DMS 273 treated with DMSO at 0.1 percent for 48 hours (cell line): ENCODE results near the gene GMPPB.
"Not testable (repeated sequence)": the region's sequence is repeated elsewhere in the genome, so short reads cannot be mapped to it uniquely, and the experiment has no call there.

Experiments used
- DNase-seq: peaks from one replicate; lab custom pipeline; 2025; lab: John Stamatoyannopoulos, UW

GMPPB gene

GRCh38 chr3:49723628-49724551 lies at the start of gene GMPPB:
GMPPB (minus strand) TSS chr3:49723951; CDS start chr3:49723726, 225 bp downstream.
- DNase-seq: peak; percentile 79

- DNase-seq: no peak
Measured at GRCh38 chr3:49772703-49773102, 49.0 kb upstream of the GMPPB start.

- DNase-seq: no peak
Measured at GRCh38 chr3:49771340-49771938, 47.7 kb upstream of the GMPPB start.

- DNase-seq: no peak
Measured at GRCh38 chr3:49769926-49770325, 46.2 kb upstream of the GMPPB start.

- no peak for DNase-seq
Measured at GRCh38 chr3:49769286-49769915, 45.6 kb upstream of the GMPPB start.

- DNase-seq: no peak
Measured at GRCh38 chr3:49763981-49764380, 40.2 kb upstream of the GMPPB start.

- DNase-seq: no peak
Measured at GRCh38 chr3:49761661-49762060, 37.9 kb upstream of the GMPPB start.

- no peak for DNase-seq
Measured at GRCh38 chr3:49759226-49759625, 35.5 kb upstream of the GMPPB start.

GRCh38 chr3:49757197-49757596 lies 33.4 kb upstream of the GMPPB start:
- DNase-seq: no peak

- no peak for DNase-seq
Measured at GRCh38 chr3:49756036-49756435, 32.3 kb upstream of the GMPPB start.

- no peak for DNase-seq
Measured at GRCh38 chr3:49754536-49754935, 30.8 kb upstream of the GMPPB start.

- DNase-seq: no peak
Measured at GRCh38 chr3:49751501-49751900, 27.8 kb upstream of the GMPPB start.

GRCh38 chr3:49750056-49750455 lies 26.3 kb upstream of the GMPPB start:
- no peak for DNase-seq

GRCh38 chr3:49748874-49749273 lies 25.1 kb upstream of the GMPPB start:
- DNase-seq: not testable (repeated sequence)

- DNase-seq: no peak
Measured at GRCh38 chr3:49747792-49748480, 24.2 kb upstream of the GMPPB start.

- DNase-seq: no peak
Measured at GRCh38 chr3:49745986-49746385, 22.2 kb upstream of the GMPPB start.

- no peak for DNase-seq
Measured at GRCh38 chr3:49740427-49740826, 16.7 kb upstream of the GMPPB start.

GRCh38 chr3:49738067-49738713 lies 14.4 kb upstream of the GMPPB start:
- no peak for DNase-seq

GRCh38 chr3:49734752-49735151 lies 11.0 kb upstream of the GMPPB start:
- no peak for DNase-seq

GRCh38 chr3:49733551-49733950 lies 9.8 kb upstream of the GMPPB start:
- no peak for DNase-seq

- no peak for DNase-seq
Measured at GRCh38 chr3:49732597-49732996, 8.8 kb upstream of the GMPPB start.
